Measurements from ENCODE around the gene SCAP. TPM values are rescaled to one million over a fixed set of nuclear protein-coding genes. Genes with fewer than 3 reads are reported as not detected.

Gene SCAP
- total and polyA plus RNA-seq, 2 donors (not counting 1 experiment from before 2014, with no cell fraction given): 55.8 to 113 TPM

DNA sequence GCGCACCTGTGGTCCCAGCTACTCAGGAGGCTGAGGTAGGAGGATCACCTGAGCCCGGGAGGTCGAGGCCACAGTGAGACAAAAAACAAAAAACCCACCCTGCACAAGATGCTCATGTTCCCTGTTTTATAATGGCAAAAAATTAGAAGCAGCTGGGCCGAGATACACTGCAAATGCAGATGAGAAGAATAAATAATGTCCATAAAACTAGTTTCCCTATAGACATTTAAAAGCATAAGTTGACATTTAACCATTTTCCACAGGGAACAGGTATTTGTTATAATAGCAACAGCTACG, 537 bp upstream of the SCAP start:
- H3K4me3 Mint-ChIP-seq: peak overlapping the region; percentile 93
- Histone ChIP-seq H3K4me3 (ENCODE audit: control extremely low read depth in 1 of 5, extremely low read depth in 1 of 5, insufficient read depth in 1 of 5, low read depth in 2 of 5, low read length in 4 of 5) (peak overlapping the region; percentile 9 to 86 (median 78)), H3K9ac (ENCODE audit: low read length) (peak overlapping the region; percentile 80), H3K27ac (ENCODE audit: low read length in 2 of 2) (peak overlapping the region; percentile 80 to 81), H3K4me2 (replicated peaks; ENCODE audit: low read depth, low read length, poor library complexity, severe bottlenecking) (peak overlapping the region; percentile 77), H4K20me1 (ENCODE audit: control insufficient read depth, insufficient read depth, low read length, poor library complexity, severe bottlenecking) (peaks cover 10% of the 10 kb centered on the region), H2AFZ (ENCODE audit: insufficient read depth, low read depth, low read length, poor library complexity, severe bottlenecking) (peak overlapping the region; percentile 93), H3K27me3 (replicated peaks in 1 of 4; ENCODE audit: control extremely low read depth in 1 of 4, control insufficient read depth in 3 of 4, insufficient read depth in 4 of 4, low read length in 3 of 4) (no peaks in the 10 kb centered on the region), H3K4me1 (ENCODE audit: control insufficient read depth in 2 of 2, insufficient read depth in 2 of 2, low read length in 2 of 2) (peaks cover 15 to 24% of the 10 kb centered on the region in 2 donors), H3K9me3 (ENCODE audit: control extremely low read depth in 1 of 3, control insufficient read depth in 2 of 3, insufficient read depth in 1 of 3, low read length in 2 of 3) (no peaks in the 10 kb centered on the region), H3K36me3 (replicated peaks in 1 of 2; ENCODE audit: control extremely low read depth in 1 of 2, control insufficient read depth in 1 of 2, extremely low read depth in 1 of 2, insufficient read depth in 2 of 2, low read length in 1 of 2) (no peaks in the 10 kb centered on the region), H3K79me2 (ENCODE audit: control insufficient read depth, insufficient read depth, low read length) (peaks cover 53% of the 10 kb centered on the region)
- H3K4me1 Mint-ChIP-seq: peaks cover 34% of the 10 kb centered on the region
- H3K9me3 Mint-ChIP-seq (ENCODE audit: insufficient read depth): no peaks in the 10 kb centered on the region
- no CpG with 5 or more reads among the region's 5 CpGs for WGBS (ENCODE audit: insufficient coverage)
- POLR2A ChIA-PET: no interaction called here
- ATAC-seq (ENCODE audit: low read depth): no peak
- TF ChIP-seq EZH2 (IDR thresholded peaks at IDR 0.05; ENCODE audit: borderline replicate concordance, insufficient read depth, low read depth, low read length, poor library complexity, severe bottlenecking): no peak
- TF ChIP-seq, protein P1, sequence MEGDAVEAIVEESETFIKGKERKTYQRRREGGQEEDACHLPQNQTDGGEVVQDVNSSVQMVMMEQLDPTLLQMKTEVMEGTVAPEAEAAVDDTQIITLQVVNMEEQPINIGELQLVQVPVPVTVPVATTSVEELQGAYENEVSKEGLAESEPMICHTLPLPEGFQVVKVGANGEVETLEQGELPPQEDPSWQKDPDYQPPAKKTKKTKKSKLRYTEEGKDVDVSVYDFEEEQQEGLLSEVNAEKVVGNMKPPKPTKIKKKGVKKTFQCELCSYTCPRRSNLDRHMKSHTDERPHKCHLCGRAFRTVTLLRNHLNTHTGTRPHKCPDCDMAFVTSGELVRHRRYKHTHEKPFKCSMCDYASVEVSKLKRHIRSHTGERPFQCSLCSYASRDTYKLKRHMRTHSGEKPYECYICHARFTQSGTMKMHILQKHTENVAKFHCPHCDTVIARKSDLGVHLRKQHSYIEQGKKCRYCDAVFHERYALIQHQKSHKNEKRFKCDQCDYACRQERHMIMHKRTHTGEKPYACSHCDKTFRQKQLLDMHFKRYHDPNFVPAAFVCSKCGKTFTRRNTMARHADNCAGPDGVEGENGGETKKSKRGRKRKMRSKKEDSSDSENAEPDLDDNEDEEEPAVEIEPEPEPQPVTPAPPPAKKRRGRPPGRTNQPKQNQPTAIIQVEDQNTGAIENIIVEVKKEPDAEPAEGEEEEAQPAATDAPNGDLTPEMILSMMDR (IDR thresholded peaks at IDR 0.05): no peak
- CTCF ChIA-PET: interaction anchor here (1.0 to 2.7 kb wide), 5 partner anchors 16 to 771 kb away, joined by 3 to 36 read pairs (median 5); no protein-coding TSS in a partner anchor
- H3K27ac Mint-ChIP-seq: peak overlapping the region; percentile 97
- no peak for DNase-seq
- H3K27me3 Mint-ChIP-seq: no peaks in the 10 kb centered on the region
- intact Hi-C loops (cut with micrococcal nuclease): loop anchor here (5.0 to 10.0 kb wide), 2 partner anchors 309 to 1479 kb away; partner anchors contain the start of genes FYCO1 and SMARCC1

DNA sequence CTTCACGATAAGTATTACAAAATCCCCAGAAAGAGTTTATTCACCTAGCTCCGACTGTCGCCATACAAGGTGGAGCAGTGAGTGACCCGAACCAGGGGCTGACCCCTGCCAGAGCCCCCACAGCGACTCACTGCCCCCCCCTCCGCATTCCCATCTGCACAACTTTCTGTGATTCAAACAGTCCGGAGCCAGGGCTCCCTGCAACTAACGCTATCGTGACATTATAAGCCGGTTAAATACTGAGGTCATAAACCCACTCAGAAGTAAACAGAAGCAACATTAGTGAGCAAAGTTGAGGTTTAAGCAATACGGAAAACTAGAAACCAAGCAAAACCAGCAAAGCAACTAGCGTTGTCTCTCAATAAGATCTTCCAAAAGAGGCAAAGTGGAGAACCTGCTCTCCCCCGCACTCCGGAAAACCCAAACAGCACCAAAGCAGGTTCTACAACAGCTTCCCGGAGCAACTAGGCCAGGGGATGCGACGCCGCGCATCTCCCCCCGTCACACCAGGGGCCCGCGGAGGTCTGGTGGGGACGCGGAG, 642 bp downstream of the SCAP start:
- intact Hi-C loops (cut with micrococcal nuclease): loop anchor here (1.0 to 10.0 kb wide), 8 partner anchors 38 to 1478 kb away; partner anchors contain the start of genes ELP6, FYCO1, KIF9 and KLHL18
- Histone ChIP-seq H3K27ac (ENCODE audit: low read length in 2 of 2) (peak overlapping the region; percentile 33 to 78), H3K4me1 (ENCODE audit: control insufficient read depth in 2 of 2, insufficient read depth in 2 of 2, low read length in 2 of 2) (peaks cover 15 to 24% of the 10 kb centered on the region in 2 donors), H2AFZ (ENCODE audit: insufficient read depth, low read depth, low read length, poor library complexity, severe bottlenecking) (peak overlapping the region; percentile 93), H3K79me2 (ENCODE audit: control insufficient read depth, insufficient read depth, low read length) (peaks cover 64% of the 10 kb centered on the region), H3K9me3 (ENCODE audit: control extremely low read depth in 1 of 3, control insufficient read depth in 2 of 3, insufficient read depth in 1 of 3, low read length in 2 of 3) (no peaks in the 10 kb centered on the region), H3K9ac (ENCODE audit: low read length) (peak overlapping the region; percentile 80), H3K4me3 (ENCODE audit: control extremely low read depth in 1 of 5, extremely low read depth in 1 of 5, insufficient read depth in 1 of 5, low read depth in 2 of 5, low read length in 4 of 5) (peak overlapping the region; percentile 68 to 94 (median 81)), H3K4me2 (replicated peaks; ENCODE audit: low read depth, low read length, poor library complexity, severe bottlenecking) (peak overlapping the region; percentile 77), H4K20me1 (ENCODE audit: control insufficient read depth, insufficient read depth, low read length, poor library complexity, severe bottlenecking) (peaks cover 15% of the 10 kb centered on the region), H3K36me3 (replicated peaks in 1 of 2; ENCODE audit: control extremely low read depth in 1 of 2, control insufficient read depth in 1 of 2, extremely low read depth in 1 of 2, insufficient read depth in 2 of 2, low read length in 1 of 2) (no peaks in the 10 kb centered on the region), H3K27me3 (replicated peaks in 1 of 4; ENCODE audit: control extremely low read depth in 1 of 4, control insufficient read depth in 3 of 4, insufficient read depth in 4 of 4, low read length in 3 of 4) (no peaks in the 10 kb centered on the region)
- ChIA-PET CTCF (interaction anchor here (0.9 to 2.7 kb wide), 5 partner anchors 41 to 60 kb away, joined by 3 to 36 read pairs (median 3); no protein-coding TSS in a partner anchor), POLR2A (interaction anchor here (0.7 to 1.6 kb wide), 4 partner anchors 54 to 938 kb away, joined by 3 to 5 read pairs (median 4); no protein-coding TSS in a partner anchor)
- DNase-seq (no peak), ATAC-seq (ENCODE audit: low read depth) (no peak)
- H3K27ac Mint-ChIP-seq: peak overlapping the region; percentile 89
- no peaks in the 10 kb centered on the region for H3K27me3 Mint-ChIP-seq
- no peaks in the 10 kb centered on the region for H3K9me3 Mint-ChIP-seq (ENCODE audit: insufficient read depth)
- under 1% methylated on average over 22 of the region's 24 CpGs for WGBS (ENCODE audit: insufficient coverage)
- H3K4me1 Mint-ChIP-seq: peaks cover 35% of the 10 kb centered on the region
- H3K4me3 Mint-ChIP-seq: peak overlapping the region; percentile 90
- TF ChIP-seq EZH2 (IDR thresholded peaks at IDR 0.05; ENCODE audit: borderline replicate concordance, insufficient read depth, low read depth, low read length, poor library complexity, severe bottlenecking): no peak
- TF ChIP-seq, protein P1 (IDR thresholded peaks at IDR 0.05): no peak

Data from B cell (primary cell).